Stimulated activated CD8-positive, alpha-beta memory T cell treated with anti-CD3 and anti-CD28 coated beads, Interleukin-7, amount 100 ng/mL, for 4 hours (primary cell): ENCODE data around the gene FAM174C.
A peak's percentile ranks its signal among the peaks of the same experiment; 100 is the strongest.
"Not testable (repeated sequence)": the region's sequence is repeated elsewhere in the genome, so short reads cannot be mapped to it uniquely, and the experiment has no call there.

ENCODE experiments used
- DNase-seq, 2 donors: peaks; one replicate each; pipeline ENCODE4 v3.0.0-alpha.2; 2020; ENCODE audit warnings: low read depth in 2 of 2

FAM174C gene

GRCh38 chr19:1237027-1237659, 38.2 kb upstream of the FAM174C start:
- no peak for DNase-seq

GRCh38 chr19:1237754-1238368, 37.5 kb upstream of the FAM174C start, which contains the start of gene CBARP:
CBARP (minus strand) TSS chr19:1238005; CDS start chr19:1236100, 1,905 bp downstream.
- peak in 1 of 2 donors; percentile 52 for DNase-seq

- no peak for DNase-seq
Measured at GRCh38 chr19:1238369-1239303, 36.7 kb upstream of the FAM174C start.

GRCh38 chr19:1239420-1239795, 35.9 kb upstream of the FAM174C start:
- DNase-seq = no peak

- DNase-seq = peak; percentile 76 to 97
Measured at GRCh38 chr19:1239796-1240737, 35.3 kb upstream of the FAM174C start.

GRCh38 chr19:1240925-1241324, 34.4 kb upstream of the FAM174C start:
- no peak for DNase-seq

GRCh38 chr19:1241417-1242095, 33.8 kb upstream of the FAM174C start, which contains the start of gene ATP5F1D:
ATP5F1D (plus strand) TSS chr19:1241751; CDS start chr19:1241851, 100 bp downstream.
- peak; percentile 81 to 97 for DNase-seq

GRCh38 chr19:1243768-1244692, 31.3 kb upstream of the FAM174C start:
- peak; percentile 70 to 82 for DNase-seq

GRCh38 chr19:1244693-1245451, 30.5 kb upstream of the FAM174C start:
- DNase-seq = no peak

- DNase-seq = no peak
Measured at GRCh38 chr19:1245494-1246264, 29.7 kb upstream of the FAM174C start.

- not testable (repeated sequence) for DNase-seq
Measured at GRCh38 chr19:1246265-1247087, 28.9 kb upstream of the FAM174C start.

- no peak for DNase-seq
Measured at GRCh38 chr19:1247748-1248138, 27.6 kb upstream of the FAM174C start.

- DNase-seq = peak in 1 of 2 donors; percentile 69
Measured at GRCh38 chr19:1248139-1248785, 27.1 kb upstream of the FAM174C start, which contains the start of gene MIDN. MIDN (plus strand) TSS chr19:1248583; CDS start chr19:1250297, 1,714 bp downstream.

GRCh38 chr19:1248786-1249297, 26.5 kb upstream of the FAM174C start:
- DNase-seq = peak; percentile 65 to 84

- peak; percentile 82 to 96 for DNase-seq
Measured at GRCh38 chr19:1249298-1249989, 25.9 kb upstream of the FAM174C start.
